HCT116 (cell line): ENCODE results near the gene SNTB2. TPM values are rescaled to one million over a fixed set of nuclear protein-coding genes. Genes with fewer than 3 reads are reported as not detected.

ENCODE experiments used
- ATAC-seq: fragments of 200-7000 bp; cut with Tn5 transposase; 2 replicates; pipeline ENCODE4 v1.9.1; 2020; ENCODE audit warnings: mild to moderate bottlenecking, moderate library complexity
- BruUV-seq: library from RNA; stranded (reverse); fragments of 400-500 nt; replicated peaks from 2 replicates; lab custom pipeline; 2021; lab: Mats Ljungman, UMichigan
- CTCF ChIA-PET: fragments of 300-600 bp; sonication (Branson Sonifier 250); formaldehyde crosslinking; loops from one replicate; lab custom pipeline; 2021; ENCODE audit warnings: antibody characterized with exemption; lab: Charles Lee
- POLR2A ChIA-PET: fragments of 300-600, 350-600 bp; sonication (Branson Sonifier 250); formaldehyde crosslinking; loops from one replicate; lab custom pipeline; 2021; ENCODE audit warnings: antibody characterized with exemption; lab: Charles Lee
- RAD21 ChIA-PET, 2 experiments: fragments of 300-600 bp; sonication (Branson Sonifier 250); formaldehyde crosslinking; loops; one replicate each; lab custom pipeline; 2023; ENCODE audit warnings: low total read pairs in 2 of 2; ENCODE audit not compliant: uncharacterized antibody in 2 of 2, unreplicated experiment in 2 of 2, low non-redundant PET in 1 of 2; lab: Charles Lee
- DNase-seq: peaks from one replicate; pipeline ENCODE4 v3.0.0-alpha.2; 2010; ENCODE audit warnings: low read depth, low spot score
- H2AFZ ChIP-seq: fragments of 200-600 bp; shearing (Covaris generic), sonication (generic); 2 replicates; pipeline ENCODE4 v1.6.1; 2017; ENCODE audit warnings: low read depth, mixed run types, mixed read lengths, antibody characterized with exemption, low read length; ENCODE audit not compliant: poor library complexity, severe bottlenecking
- H3K27ac ChIP-seq: 2 replicates; pipeline ENCODE4 v1.5.1; 2012; ENCODE audit warnings: low read depth, low read length
- H3K27me3 ChIP-seq: fragments of 200-600 bp; sonication (generic); 2 replicates; pipeline ENCODE4 v1.6.1; 2016; ENCODE audit warnings: mixed run types, low read length, mixed read lengths; ENCODE audit not compliant: insufficient read depth
- H3K36me3 ChIP-seq, 2 experiments: fragments of 200-500 bp in 1 of 2; fragments of 200-600 bp in 1 of 2; sonication (Bioruptor generic) in 1 of 2; sonication (generic) in 1 of 2; 2 replicates each; pipeline versions ENCODE4 v1.5.1 to v1.6.1; 2014 to 2016; ENCODE audit warnings: low read length in 2 of 2, inconsistent platforms in 1 of 2, mixed read lengths in 1 of 2, mixed run types in 1 of 2; ENCODE audit not compliant: insufficient read depth in 2 of 2, control insufficient read depth in 1 of 2
- H3K4me1 ChIP-seq, 2 experiments: fragments of 200-600 bp in 1 of 2; sonication (generic) in 1 of 2; 2 replicates each; pipeline versions ENCODE4 v1.5.1 to v1.6.1; 2012 to 2017; ENCODE audit warnings: low read length in 2 of 2, inconsistent platforms in 1 of 2, mild to moderate bottlenecking in 1 of 2, mixed read lengths in 1 of 2, mixed run types in 1 of 2, moderate library complexity in 1 of 2; ENCODE audit not compliant: insufficient read depth in 2 of 2, control insufficient read depth in 1 of 2
- H3K4me2 ChIP-seq: fragments of 200-600 bp; sonication (generic); 2 replicates; pipeline ENCODE4 v1.6.1; 2017; ENCODE audit warnings: mixed run types, low read length, mixed read lengths
- H3K4me3 ChIP-seq, 2 experiments: fragments of 200-600 bp in 1 of 2; sonication (generic) in 1 of 2; replicated peaks in 1 of 2; 2 replicates each; pipeline ENCODE4 v1.5.1; 2011 to 2016; ENCODE audit warnings: low read length in 2 of 2, control low read depth in 1 of 2, low read depth in 1 of 2, mild to moderate bottlenecking in 1 of 2, mixed read lengths in 1 of 2, mixed run types in 1 of 2
- H3K79me2 ChIP-seq: fragments of 200-600 bp; sonication (generic); 2 replicates; pipeline ENCODE4 v1.6.1; 2017; ENCODE audit warnings: mild to moderate bottlenecking, mixed run types, low read length, moderate library complexity, mixed read lengths; ENCODE audit not compliant: insufficient read depth
- H3K9ac ChIP-seq: fragments of 200-600 bp; sonication (generic); 2 replicates; pipeline ENCODE4 v1.6.1; 2016; ENCODE audit warnings: low read length, mixed read lengths
- H3K9me2 ChIP-seq: fragments of 200-600 bp; sonication (generic), shearing (Covaris generic); 2 replicates; pipeline ENCODE4 v1.6.1; 2017; ENCODE audit warnings: mixed run types, mild to moderate bottlenecking, moderate library complexity; ENCODE audit not compliant: insufficient read depth
- H3K9me3 ChIP-seq, 2 experiments: fragments of 200-500 bp in 1 of 2; fragments of 200-600 bp in 1 of 2; sonication (Bioruptor generic) in 1 of 2; sonication (generic) in 1 of 2; 2 replicates each; pipeline ENCODE4 v1.6.1; 2014 to 2017; ENCODE audit warnings: low read length in 2 of 2, mixed read lengths in 2 of 2, inconsistent platforms in 1 of 2, low read depth in 1 of 2, mild to moderate bottlenecking in 1 of 2, mixed run types in 1 of 2, moderate library complexity in 1 of 2; ENCODE audit not compliant: control insufficient read depth in 1 of 2, insufficient read depth in 1 of 2
- H4K20me1 ChIP-seq: fragments of 200-600 bp; sonication (generic), shearing (Covaris generic); 2 replicates; pipeline ENCODE4 v1.6.1; 2017; ENCODE audit warnings: mixed run types, mild to moderate bottlenecking, moderate library complexity; ENCODE audit not compliant: insufficient read depth
- ELF1 ChIP-seq: IDR thresholded peaks from 2 replicates; pipeline ENCODE4 v1.6.1; 2012; ENCODE audit warnings: low read depth, borderline replicate concordance
- POLR2A ChIP-seq: IDR thresholded peaks from 2 replicates; pipeline ENCODE4 v1.7.0; 2011; ENCODE audit warnings: borderline replicate concordance; ENCODE audit not compliant: insufficient read depth, insufficient read length; ENCODE audit errors: extremely low read depth
- POLR2AphosphoS5 ChIP-seq: IDR thresholded peaks from 2 replicates; pipeline ENCODE4 v1.6.1; 2011; ENCODE audit warnings: mild to moderate bottlenecking, low read depth, low read length, moderate library complexity
- RAD21 ChIP-seq: IDR thresholded peaks from 2 replicates; pipeline ENCODE4 v1.6.1; 2012; ENCODE audit warnings: low read depth, mild to moderate bottlenecking
- SIN3A ChIP-seq: IDR thresholded peaks from 2 replicates; pipeline ENCODE4 v1.6.1; 2012; ENCODE audit warnings: low read depth
- SP1 ChIP-seq: IDR thresholded peaks from 2 replicates; pipeline ENCODE4 v1.6.1; 2012; ENCODE audit warnings: low read depth
- ZFX ChIP-seq: fragments of 450-650 bp; IDR thresholded peaks from 2 replicates; pipeline ENCODE4 v1.6.1; 2017
- intact Hi-C: fragments of 100-400 bp; cut with micrococcal nuclease; formaldehyde crosslinking; loops from 2 replicates; pipeline ENCODE4 v1.10.0; 2022
- total RNA-seq: library from RNA; stranded (reverse); gene quantifications from one replicate; pipeline ENCODE4 v1.2.1, GENCODE V29; 2021; ENCODE audit not compliant: unreplicated experiment
- TF ChIP-seq, protein P1 (sequence below): IDR thresholded peaks from 2 replicates; pipeline ENCODE4 v1.6.1; 2012; ENCODE audit warnings: low read depth
- TF ChIP-seq, protein P2 (sequence below): IDR thresholded peaks from 2 replicates; pipeline ENCODE4 v1.6.1; 2012
- TF ChIP-seq, protein P3 (sequence below): IDR thresholded peaks from 2 replicates; pipeline ENCODE4 v1.6.1; 2012

Gene SNTB2
- total RNA-seq, 1 experiment from 2014 or later: 38.1 TPM

DNA sequence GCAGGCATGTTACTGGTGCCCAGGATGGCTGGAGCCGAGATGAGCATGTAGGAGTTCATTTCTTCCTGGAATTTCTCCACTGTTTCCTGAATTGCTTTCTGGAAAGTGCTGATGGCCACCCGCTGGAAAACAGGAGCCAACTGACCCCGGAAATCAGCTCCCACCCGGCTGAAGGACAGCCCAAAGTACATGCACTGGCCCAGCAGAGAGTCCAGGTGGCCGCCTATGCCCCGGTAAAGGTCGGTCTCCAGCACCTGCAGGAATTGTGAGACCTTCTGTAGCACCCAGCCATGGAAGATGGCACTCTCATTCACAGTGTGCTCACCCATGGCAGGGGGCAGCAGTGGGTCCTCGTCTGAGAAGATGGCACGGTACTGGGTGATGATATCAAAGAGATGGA, 147.7 kb downstream of the SNTB2 start:
- CTCF ChIA-PET: no interaction called here

More for the DNA sequence above, 147.7 kb downstream of the SNTB2 start:
- H3K27ac ChIP-seq: no peak overlapping the region
- no TSS peak for BruUV-seq
- H2AFZ ChIP-seq: no peak overlapping the region
- ATAC-seq (no peak), DNase-seq (no peak)
- ChIA-PET RAD21 (no interaction called here), POLR2A (no interaction called here)
- intact Hi-C loops: no loop called here
- H3K36me3 ChIP-seq: peaks cover 18 to 38% of the 10 kb centered on the region in 2 experiments; a peak in 2 of 4 replicates
- no peaks in the 10 kb centered on the region for H3K27me3 ChIP-seq
- H3K9me3 ChIP-seq: no peaks in the 10 kb centered on the region
- no peaks in the 10 kb centered on the region for H3K9me2 ChIP-seq
- H4K20me1 ChIP-seq: no peaks in the 10 kb centered on the region
- H3K4me2 ChIP-seq: no peak overlapping the region
- no peak overlapping the region for H3K9ac ChIP-seq
- TF ChIP-seq RAD21: no peak
- TF ChIP-seq ZFX: no peak
- TF ChIP-seq ELF1: no peak
- TF ChIP-seq, protein P1, sequence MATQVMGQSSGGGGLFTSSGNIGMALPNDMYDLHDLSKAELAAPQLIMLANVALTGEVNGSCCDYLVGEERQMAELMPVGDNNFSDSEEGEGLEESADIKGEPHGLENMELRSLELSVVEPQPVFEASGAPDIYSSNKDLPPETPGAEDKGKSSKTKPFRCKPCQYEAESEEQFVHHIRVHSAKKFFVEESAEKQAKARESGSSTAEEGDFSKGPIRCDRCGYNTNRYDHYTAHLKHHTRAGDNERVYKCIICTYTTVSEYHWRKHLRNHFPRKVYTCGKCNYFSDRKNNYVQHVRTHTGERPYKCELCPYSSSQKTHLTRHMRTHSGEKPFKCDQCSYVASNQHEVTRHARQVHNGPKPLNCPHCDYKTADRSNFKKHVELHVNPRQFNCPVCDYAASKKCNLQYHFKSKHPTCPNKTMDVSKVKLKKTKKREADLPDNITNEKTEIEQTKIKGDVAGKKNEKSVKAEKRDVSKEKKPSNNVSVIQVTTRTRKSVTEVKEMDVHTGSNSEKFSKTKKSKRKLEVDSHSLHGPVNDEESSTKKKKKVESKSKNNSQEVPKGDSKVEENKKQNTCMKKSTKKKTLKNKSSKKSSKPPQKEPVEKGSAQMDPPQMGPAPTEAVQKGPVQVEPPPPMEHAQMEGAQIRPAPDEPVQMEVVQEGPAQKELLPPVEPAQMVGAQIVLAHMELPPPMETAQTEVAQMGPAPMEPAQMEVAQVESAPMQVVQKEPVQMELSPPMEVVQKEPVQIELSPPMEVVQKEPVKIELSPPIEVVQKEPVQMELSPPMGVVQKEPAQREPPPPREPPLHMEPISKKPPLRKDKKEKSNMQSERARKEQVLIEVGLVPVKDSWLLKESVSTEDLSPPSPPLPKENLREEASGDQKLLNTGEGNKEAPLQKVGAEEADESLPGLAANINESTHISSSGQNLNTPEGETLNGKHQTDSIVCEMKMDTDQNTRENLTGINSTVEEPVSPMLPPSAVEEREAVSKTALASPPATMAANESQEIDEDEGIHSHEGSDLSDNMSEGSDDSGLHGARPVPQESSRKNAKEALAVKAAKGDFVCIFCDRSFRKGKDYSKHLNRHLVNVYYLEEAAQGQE: no peak
- no peak for TF ChIP-seq POLR2A
- TF ChIP-seq POLR2AphosphoS5: no peak
- TF ChIP-seq SIN3A: no peak
- TF ChIP-seq, protein P2, sequence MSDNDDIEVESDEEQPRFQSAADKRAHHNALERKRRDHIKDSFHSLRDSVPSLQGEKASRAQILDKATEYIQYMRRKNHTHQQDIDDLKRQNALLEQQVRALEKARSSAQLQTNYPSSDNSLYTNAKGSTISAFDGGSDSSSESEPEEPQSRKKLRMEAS: no peak
- TF ChIP-seq, protein P3, sequence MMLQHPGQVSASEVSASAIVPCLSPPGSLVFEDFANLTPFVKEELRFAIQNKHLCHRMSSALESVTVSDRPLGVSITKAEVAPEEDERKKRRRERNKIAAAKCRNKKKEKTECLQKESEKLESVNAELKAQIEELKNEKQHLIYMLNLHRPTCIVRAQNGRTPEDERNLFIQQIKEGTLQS: no peak
- TF ChIP-seq SP1: no peak
- H3K4me3 ChIP-seq: no peak overlapping the region
- H3K4me1 ChIP-seq: peaks cover 12 to 29% of the 10 kb centered on the region in 2 experiments
- peaks cover 59% of the 10 kb centered on the region for H3K79me2 ChIP-seq
